HepG2 (cell line): ENCODE results near the gene ZNF814. TPM values are rescaled to one million over a fixed set of nuclear protein-coding genes. Genes with fewer than 3 reads are reported as not detected.

Source experiments
- ATF4 ChIP-seq, 2 experiments: fragments of 450-650 bp in 1 of 2; sonication (generic) in 1 of 2; formaldehyde crosslinking; IDR thresholded peaks; 2 replicates each; pipeline versions ENCODE4 v1.5.0 to v1.8.0; 2020 to 2022; ENCODE audit warnings: mild to moderate bottlenecking in 1 of 2, missing genetic modification reagents in 1 of 2
- ATF7 ChIP-seq, 2 experiments: fragments of 450-650 bp in 1 of 2; sonication (generic) in 1 of 2; formaldehyde crosslinking in 1 of 2; IDR thresholded peaks; 2 replicates each; pipeline versions ENCODE4 v1.4.0 to v1.6.1; 2016 to 2020; ENCODE audit warnings: antibody characterized with exemption in 1 of 2, mild to moderate bottlenecking in 1 of 2, missing genetic modification reagents in 1 of 2
- CHD2 ChIP-seq: IDR thresholded peaks from 2 replicates; pipeline ENCODE4 v1.6.1; 2011; ENCODE audit warnings: low read depth, low read length, improper control_type of control experiment
- CSRNP1 ChIP-seq: sonication (generic); formaldehyde crosslinking; IDR thresholded peaks from 2 replicates; pipeline ENCODE4 v1.8.1; 2023; ENCODE audit warnings: mild to moderate bottlenecking, missing genetic modification reagents
- DNMT1 ChIP-seq: sonication (generic); formaldehyde crosslinking; IDR thresholded peaks from 2 replicates; pipeline ENCODE4 v1.5.1; 2020; ENCODE audit warnings: mild to moderate bottlenecking, missing genetic modification reagents
- FOXA1 ChIP-seq, 2 experiments: fragments of 450-650 bp in 1 of 2; sonication (generic) in 1 of 2; formaldehyde crosslinking in 1 of 2; IDR thresholded peaks; 2 replicates each; pipeline versions ENCODE4 v1.4.0 to v1.6.1; 2016 to 2020; ENCODE audit warnings: missing genetic modification reagents in 1 of 2
- GRHL1 ChIP-seq: sonication (generic); formaldehyde crosslinking; conservative IDR thresholded peaks from 2 replicates; pipeline ENCODE4 v1.8.0; 2022; ENCODE audit warnings: missing genetic modification reagents
- HNRNPUL1 ChIP-seq: fragments of 200-400 bp; formaldehyde crosslinking; IDR thresholded peaks from 2 replicates; pipeline ENCODE4 v1.6.1; 2017; ENCODE audit warnings: low read depth, mild to moderate bottlenecking, low read length, moderate library complexity
- PAXIP1 ChIP-seq: sonication (generic); formaldehyde crosslinking; conservative IDR thresholded peaks from 2 replicates; pipeline ENCODE4 v1.4.0; 2020; ENCODE audit warnings: mild to moderate bottlenecking, missing genetic modification reagents, moderate library complexity
- PHF20 ChIP-seq: sonication (generic); formaldehyde crosslinking; IDR thresholded peaks from 2 replicates; pipeline ENCODE4 v1.5.0; 2020; ENCODE audit warnings: mild to moderate bottlenecking, missing genetic modification reagents
- PPARG ChIP-seq: conservative IDR thresholded peaks from 2 replicates; pipeline ENCODE4 v1.6.1; 2016; ENCODE audit warnings: missing biosample characterization, missing genetic modification reagents
- RFXAP ChIP-seq: sonication (generic); formaldehyde crosslinking; IDR thresholded peaks from 2 replicates; pipeline ENCODE4 v1.4.0; 2020; ENCODE audit warnings: missing genetic modification reagents, borderline replicate concordance
- SNAI1 ChIP-seq: sonication (generic); formaldehyde crosslinking; IDR thresholded peaks from 2 replicates; pipeline ENCODE4 v1.5.0; 2020; ENCODE audit warnings: mild to moderate bottlenecking, missing genetic modification reagents, borderline replicate concordance
- SP5 ChIP-seq: IDR thresholded peaks from 2 replicates; pipeline ENCODE4 v1.6.1; 2016; ENCODE audit warnings: low read depth, borderline replicate concordance
- TBX2 ChIP-seq: sonication (generic); formaldehyde crosslinking; IDR thresholded peaks from 2 replicates; pipeline ENCODE4 v1.5.0; 2020; ENCODE audit warnings: missing genetic modification reagents, mild to moderate bottlenecking, borderline replicate concordance
- TSC22D2 ChIP-seq: sonication (generic); formaldehyde crosslinking; IDR thresholded peaks from 2 replicates; pipeline ENCODE4 v1.5.1; 2020; ENCODE audit warnings: missing genetic modification reagents, mild to moderate bottlenecking, borderline replicate concordance
- ZKSCAN8 ChIP-seq: IDR thresholded peaks from 2 replicates; pipeline ENCODE4 v1.6.1; 2016; ENCODE audit warnings: borderline replicate concordance, missing genetic modification reagents, missing compliant biosample characterization
- ZNF34 ChIP-seq: sonication (generic); formaldehyde crosslinking; IDR thresholded peaks from 2 replicates; pipeline ENCODE4 v1.4.0; 2020; ENCODE audit warnings: mild to moderate bottlenecking, missing genetic modification reagents, borderline replicate concordance
- ZNF546 ChIP-seq: sonication (generic); formaldehyde crosslinking; conservative IDR thresholded peaks from 2 replicates; pipeline ENCODE4 v1.8.1; 2023; ENCODE audit warnings: mild to moderate bottlenecking, missing genetic modification reagents
- polyA plus RNA-seq, 8 experiments: library from polyadenylated mRNA; depleted of rRNA in 3 of 8; stranded (reverse) in 7 of 8; unstranded in 1 of 8; fragments of >200 nt; fragmentation: Illumina TruSeq in 4 of 8; extraction: Trizol in 4 of 8; gene quantifications; 2 replicates each; pipeline versions ENCODE4 v1.2.1 to v1.2.3, GENCODE V29; 2011 to 2016; ENCODE audit warnings: low read depth in 4 of 8, missing spikeins in 1 of 8, mixed read lengths in 1 of 8; ENCODE audit not compliant: insufficient read depth in 1 of 8
- total RNA-seq, 5 experiments: library from RNA; depleted of rRNA; stranded (reverse); fragments of >200 nt; fragmentation: Illumina TruSeq; extraction: Trizol; gene quantifications; 2 replicates each; pipeline ENCODE4 v1.2.3, GENCODE V29; 2016; ENCODE audit warnings: low read depth in 1 of 5

Gene ZNF814
- total and polyA plus RNA-seq, 2 of the 13 experiments (the other 11 are each of a cell fraction or from before 2014, with no cell fraction given) = 2.5 to 3.4 TPM

GRCh38 chr19:57814505-57815246 is 74.2 kb downstream of the ZNF814 start, which contains the start of gene ZNF552 (continued):
- TF ChIP-seq CHD2 (no peak), PHF20 (peak; percentile 59), TSC22D2 (CRISPR knock-in tag) (no peak), PAXIP1 (CRISPR knock-in tag) (peak; percentile 6; the same call in 1 of the 2 replicates), CSRNP1 (peak; percentile 61; the same call in 1 of the 2 replicates), ZNF546 (no peak), FOXA1 (IDR thresholded peaks at IDR 0.05) (no peak), FOXA1 (CRISPR knock-in tag; IDR thresholded peaks at IDR 0.05) (no peak), DNMT1 (CRISPR knock-in tag) (no peak), SNAI1 (CRISPR knock-in tag) (no peak), GRHL1 (CRISPR knock-in tag) (no peak), ATF4 (CRISPR knock-in tag; IDR thresholded peaks at IDR 0.05) (no peak), ZNF34 (0 out of 2 replicates have a peak, but pooled peaks have one; percentile 49), RFXAP (CRISPR knock-in tag) (no peak), SP5 (no peak), ZKSCAN8 (peak; percentile 35; the same call in 1 of the 2 replicates), PPARG (CRISPR knock-in tag) (no peak), TBX2 (peak; percentile 79), HNRNPUL1 (no peak), ATF7 (IDR thresholded peaks at IDR 0.05) (no peak), ATF7 (CRISPR knock-in tag; IDR thresholded peaks at IDR 0.05) (no peak)
